ENCODE measurements around the gene APOLD1. TPM values are rescaled to one million over a fixed set of nuclear protein-coding genes. Genes with fewer than 3 reads are reported as not detected.
"Not testable (repeated sequence)": the region's sequence is repeated elsewhere in the genome, so short reads cannot be mapped to it uniquely, and the experiment has no call there.

The APOLD1 gene
- total RNA-seq, 2 donors from 2014 or later = 38.4 to 70.7 TPM

DNA sequence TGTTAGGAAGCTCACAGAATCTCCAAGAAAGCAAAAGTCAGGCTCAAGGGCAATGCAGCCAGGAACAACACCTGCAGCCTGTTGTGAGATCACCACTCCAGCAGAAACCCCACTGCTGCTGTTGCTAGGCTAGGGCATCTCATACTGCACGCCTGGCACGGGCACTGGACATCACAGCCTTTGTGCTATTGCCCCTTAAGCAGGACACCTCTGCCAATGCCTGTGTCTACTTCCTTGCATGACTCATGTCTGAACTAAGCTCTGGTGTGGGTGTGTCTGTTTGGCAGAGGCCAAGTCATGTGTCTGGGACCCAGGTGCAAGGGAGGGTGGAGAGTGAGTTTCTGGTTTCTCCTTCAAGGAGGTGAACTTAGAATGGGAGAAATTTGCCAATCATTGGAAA is 17.7 kb downstream of the APOLD1 start:
- H3K4me3 ChIP-seq = no peak overlapping the region
- DNase-seq (ENCODE audit: low spot score) (peak; percentile 38), ATAC-seq (ENCODE audit: insufficient number of reproducible peaks, low FRiP score, low read depth) (no peak)
- H3K27me3 ChIP-seq (replicated peaks; ENCODE audit: insufficient read depth) = no peaks in the 10 kb centered on the region
- peaks cover 3 to 7% of the 10 kb centered on the region in 2 donors for H3K4me1 ChIP-seq (ENCODE audit: control insufficient read depth in 1 of 2, low read depth in 2 of 2)
- H3K27ac ChIP-seq = no peak overlapping the region
- no peaks in the 10 kb centered on the region for H3K36me3 ChIP-seq
- TF ChIP-seq, protein P1, sequence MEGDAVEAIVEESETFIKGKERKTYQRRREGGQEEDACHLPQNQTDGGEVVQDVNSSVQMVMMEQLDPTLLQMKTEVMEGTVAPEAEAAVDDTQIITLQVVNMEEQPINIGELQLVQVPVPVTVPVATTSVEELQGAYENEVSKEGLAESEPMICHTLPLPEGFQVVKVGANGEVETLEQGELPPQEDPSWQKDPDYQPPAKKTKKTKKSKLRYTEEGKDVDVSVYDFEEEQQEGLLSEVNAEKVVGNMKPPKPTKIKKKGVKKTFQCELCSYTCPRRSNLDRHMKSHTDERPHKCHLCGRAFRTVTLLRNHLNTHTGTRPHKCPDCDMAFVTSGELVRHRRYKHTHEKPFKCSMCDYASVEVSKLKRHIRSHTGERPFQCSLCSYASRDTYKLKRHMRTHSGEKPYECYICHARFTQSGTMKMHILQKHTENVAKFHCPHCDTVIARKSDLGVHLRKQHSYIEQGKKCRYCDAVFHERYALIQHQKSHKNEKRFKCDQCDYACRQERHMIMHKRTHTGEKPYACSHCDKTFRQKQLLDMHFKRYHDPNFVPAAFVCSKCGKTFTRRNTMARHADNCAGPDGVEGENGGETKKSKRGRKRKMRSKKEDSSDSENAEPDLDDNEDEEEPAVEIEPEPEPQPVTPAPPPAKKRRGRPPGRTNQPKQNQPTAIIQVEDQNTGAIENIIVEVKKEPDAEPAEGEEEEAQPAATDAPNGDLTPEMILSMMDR (IDR thresholded peaks at IDR 0.05) = no peak
- H3K9me3 ChIP-seq = no peaks in the 10 kb centered on the region

DNA sequence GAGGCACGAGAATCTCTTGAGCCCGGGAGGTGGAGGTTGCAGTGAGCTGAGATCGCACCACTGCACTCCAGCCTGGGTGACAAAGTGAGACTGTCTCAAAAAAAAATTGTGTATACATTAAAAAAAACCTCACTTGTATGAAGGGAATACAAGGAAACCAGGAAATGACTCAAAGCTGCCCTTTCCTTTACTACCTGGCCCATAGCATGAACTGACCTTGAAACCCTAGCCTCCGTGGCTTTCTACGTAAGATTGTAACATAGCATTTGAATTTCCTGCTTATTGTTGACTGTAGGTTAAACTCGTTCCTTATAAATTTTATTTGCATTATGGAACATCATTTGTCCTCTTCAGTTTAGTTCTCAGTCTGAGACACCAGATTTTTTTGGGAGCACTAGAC is 18.6 kb downstream of the APOLD1 start:
- H3K4me3 ChIP-seq = no peak overlapping the region
- DNase-seq (ENCODE audit: low spot score) = no peak
- ATAC-seq (ENCODE audit: insufficient number of reproducible peaks, low FRiP score, low read depth) = no peak
- no peaks in the 10 kb centered on the region for H3K27me3 ChIP-seq (replicated peaks; ENCODE audit: insufficient read depth)
- H3K4me1 ChIP-seq (ENCODE audit: control insufficient read depth in 1 of 2, low read depth in 2 of 2) = peaks cover 3 to 7% of the 10 kb centered on the region in 2 donors
- TF ChIP-seq, protein P1 (IDR thresholded peaks at IDR 0.05) = no peak
- no peaks in the 10 kb centered on the region for H3K9me3 ChIP-seq
- H3K27ac ChIP-seq = no peak overlapping the region
- H3K36me3 ChIP-seq = no peaks in the 10 kb centered on the region

DNA sequence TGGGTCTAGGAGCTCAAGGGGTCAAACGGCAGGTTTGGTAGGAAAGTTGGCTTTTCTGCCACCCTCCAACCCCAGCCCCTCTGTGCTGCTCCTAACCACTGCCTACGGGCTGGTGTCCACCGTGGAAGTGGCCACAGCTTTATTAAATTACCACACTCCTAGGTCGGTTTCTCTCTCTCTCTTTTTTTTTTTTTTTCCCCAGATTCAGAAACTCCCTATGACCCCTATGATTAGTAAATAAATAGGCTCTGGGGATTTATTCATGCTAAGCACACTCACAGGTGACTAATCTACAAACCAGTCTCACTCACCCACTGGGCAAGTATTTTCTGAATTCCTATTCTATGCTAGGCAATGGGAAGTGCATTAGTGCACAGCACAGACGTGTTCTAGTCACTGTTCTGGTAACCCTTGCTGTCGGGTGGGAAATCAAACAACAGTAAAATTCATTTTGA is 19.0 kb downstream of the APOLD1 start:
- TF ChIP-seq, protein P1 (IDR thresholded peaks at IDR 0.05) = no peak
- no peak overlapping the region for H3K4me3 ChIP-seq
- H3K27ac ChIP-seq = no peak overlapping the region
- no peak for DNase-seq (ENCODE audit: low spot score)
- no peaks in the 10 kb centered on the region for H3K9me3 ChIP-seq
- no peaks in the 10 kb centered on the region for H3K27me3 ChIP-seq (replicated peaks; ENCODE audit: insufficient read depth)
- ATAC-seq (ENCODE audit: insufficient number of reproducible peaks, low FRiP score, low read depth) = no peak
- H3K36me3 ChIP-seq = no peaks in the 10 kb centered on the region
- peaks cover 3 to 7% of the 10 kb centered on the region in 2 donors for H3K4me1 ChIP-seq (ENCODE audit: control insufficient read depth in 1 of 2, low read depth in 2 of 2)

DNA sequence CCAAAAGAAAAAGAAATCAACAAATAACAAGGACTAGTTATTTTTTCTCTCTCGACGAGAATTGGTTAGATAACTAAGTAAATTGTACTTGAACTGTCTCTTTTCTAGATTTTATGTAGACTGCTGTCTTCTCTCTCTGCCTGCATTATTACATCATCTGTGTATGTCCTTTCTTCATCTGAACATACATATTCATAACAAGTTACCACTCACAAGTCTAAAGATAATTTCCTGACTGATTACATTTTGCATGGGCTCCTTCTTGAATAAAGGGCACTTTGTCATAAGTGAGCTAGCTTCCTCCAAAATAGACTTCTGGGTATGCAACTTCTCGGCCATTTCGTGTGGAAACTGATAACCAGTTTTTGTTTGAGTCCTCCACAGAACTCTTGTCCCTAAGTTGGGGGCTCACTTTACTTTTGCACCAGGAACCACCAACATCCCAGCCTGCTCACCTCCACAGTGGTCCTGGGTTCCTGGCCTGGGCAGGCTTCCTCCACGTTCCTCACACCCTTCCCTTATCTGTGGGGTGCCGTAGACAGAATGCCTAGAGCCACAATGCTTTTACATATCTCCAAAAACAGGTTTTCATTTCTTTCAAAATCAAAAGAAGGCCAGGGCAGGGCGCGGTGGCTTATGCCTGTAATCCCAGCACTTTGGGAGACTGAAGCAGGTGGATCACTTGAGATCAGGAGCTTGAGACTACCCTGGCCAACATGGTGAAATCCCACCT is 21.5 kb downstream of the APOLD1 start:
- Histone ChIP-seq H3K36me3 (no peaks in the 10 kb centered on the region), H3K9me3 (no peaks in the 10 kb centered on the region), H3K27ac (peak overlapping the region in 1 of 2 donors; percentile 59)

DNA sequence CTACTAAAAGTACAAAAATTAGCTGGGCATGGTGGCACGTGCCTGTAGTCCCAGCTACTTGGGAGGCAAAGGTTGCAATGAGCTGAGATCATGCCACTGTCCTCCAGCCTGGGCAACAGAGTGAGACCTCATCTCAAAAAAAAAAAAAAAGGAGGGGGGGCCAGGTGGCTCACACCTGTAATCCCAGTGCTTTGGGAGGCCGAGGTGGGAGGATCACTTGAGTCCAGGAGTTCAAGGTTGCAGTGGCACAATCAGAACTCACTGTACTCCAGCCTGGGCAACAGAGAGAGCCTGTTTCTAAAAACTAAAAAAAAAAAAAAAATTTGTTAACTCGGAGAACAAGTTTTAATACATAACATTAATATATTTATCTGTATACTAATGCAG is 22.1 kb downstream of the APOLD1 start:
- not testable (repeated sequence) for H3K9me3 ChIP-seq; H3K4me1 ChIP-seq (ENCODE audit: control insufficient read depth in 1 of 2, low read depth in 2 of 2); H3K27me3 ChIP-seq (replicated peaks; ENCODE audit: insufficient read depth); ATAC-seq (ENCODE audit: insufficient number of reproducible peaks, low FRiP score, low read depth); H3K36me3 ChIP-seq; DNase-seq (ENCODE audit: low spot score); H3K4me3 ChIP-seq
- peak overlapping the region in 1 of 2 donors; percentile 59 for H3K27ac ChIP-seq

More for the DNA sequence above, 21.5 kb downstream of the APOLD1 start:
- ATAC-seq (ENCODE audit: insufficient number of reproducible peaks, low FRiP score, low read depth) (no peak), DNase-seq (ENCODE audit: low spot score) (no peak)
- TF ChIP-seq, protein P1 (IDR thresholded peaks at IDR 0.05) = no peak
- no peak overlapping the region for H3K4me3 ChIP-seq
- peaks cover 3 to 7% of the 10 kb centered on the region in 2 donors for H3K4me1 ChIP-seq (ENCODE audit: control insufficient read depth in 1 of 2, low read depth in 2 of 2)
- H3K27me3 ChIP-seq (replicated peaks; ENCODE audit: insufficient read depth) = no peaks in the 10 kb centered on the region
